ENCODE measurements around the gene CHEK2. TPM values are rescaled to one million over a fixed set of nuclear protein-coding genes. Genes with fewer than 3 reads are reported as not detected.
"Not testable (repeated sequence)": the region's sequence is repeated elsewhere in the genome, so short reads cannot be mapped to it uniquely, and the experiment has no call there.

The CHEK2 gene
- total RNA-seq, 1 donor from 2014 or later, result 7.3 TPM

DNA sequence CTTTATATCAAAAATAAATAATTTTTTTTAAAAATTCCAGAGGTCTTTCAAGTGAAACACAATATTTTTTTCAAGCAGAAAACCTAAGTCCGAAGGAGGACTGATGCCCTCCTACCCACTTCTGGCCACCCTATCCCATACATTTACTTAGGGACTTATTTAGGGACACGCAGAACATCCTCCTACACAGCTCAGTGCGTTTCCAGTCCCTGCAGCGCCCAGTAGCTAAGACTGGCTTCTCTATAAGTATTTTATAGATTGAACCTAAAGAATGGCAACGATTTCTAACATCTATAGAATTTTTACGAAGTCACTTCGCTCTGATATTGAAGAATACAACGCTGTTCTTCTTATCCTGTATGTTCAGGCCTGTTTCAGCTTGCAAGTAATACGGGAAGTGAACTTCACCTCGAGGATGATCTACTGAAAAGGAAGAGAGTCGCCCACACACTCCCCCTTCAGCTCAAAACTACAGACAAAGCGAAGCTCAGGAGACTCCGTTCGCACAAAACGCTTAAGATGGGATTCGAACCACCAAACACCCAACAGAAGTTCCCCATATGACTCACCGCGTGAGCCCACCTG lies 328 bp downstream of the CHEK2 start:
- DNase-seq (ENCODE audit: low spot score), result no peak

DNA sequence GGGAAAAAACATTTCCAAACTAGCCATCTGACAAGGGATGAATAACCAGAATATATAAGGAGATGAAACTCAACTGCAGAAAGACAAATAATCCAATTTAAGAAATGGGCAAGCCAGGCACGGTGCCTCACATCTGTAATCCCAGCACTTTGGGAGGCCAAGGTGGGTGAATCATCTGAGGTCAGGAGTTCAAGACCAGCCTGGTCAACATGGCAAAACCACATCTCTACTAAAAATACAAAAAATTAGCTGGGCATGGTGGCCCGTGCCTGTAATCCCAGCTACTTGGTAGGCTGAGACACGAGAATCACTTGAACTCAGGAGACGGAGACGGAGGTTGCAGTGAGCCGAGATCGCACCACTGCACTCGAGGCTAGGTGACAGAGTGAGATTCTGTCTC lies 2.7 kb downstream of the CHEK2 start:
- not testable (repeated sequence) for DNase-seq (ENCODE audit: low spot score)

DNA sequence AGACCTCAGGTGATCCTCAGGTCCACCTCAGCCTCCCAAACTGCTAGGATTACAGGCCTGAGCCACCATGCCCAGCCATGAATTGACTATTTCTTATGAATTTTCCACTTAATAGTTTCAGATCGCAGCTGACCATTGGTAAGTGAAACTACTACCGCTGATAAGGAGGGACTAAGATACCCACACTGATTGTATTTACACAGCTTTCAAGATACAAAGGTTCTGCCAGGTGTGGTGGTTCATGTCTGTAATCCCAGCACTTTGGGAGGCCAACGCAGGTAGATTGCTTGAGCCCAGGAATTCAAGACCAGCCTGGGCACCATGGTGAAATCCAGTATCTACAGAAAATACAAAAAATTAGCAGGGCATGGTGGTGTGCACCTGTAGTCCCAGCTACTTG lies 3.9 kb downstream of the CHEK2 start:
- DNase-seq (ENCODE audit: low spot score), result no peak

GRCh38 chr22:28736301-28737155 lies 5.1 kb downstream of the CHEK2 start:
- no peak for DNase-seq (ENCODE audit: low spot score)

DNA sequence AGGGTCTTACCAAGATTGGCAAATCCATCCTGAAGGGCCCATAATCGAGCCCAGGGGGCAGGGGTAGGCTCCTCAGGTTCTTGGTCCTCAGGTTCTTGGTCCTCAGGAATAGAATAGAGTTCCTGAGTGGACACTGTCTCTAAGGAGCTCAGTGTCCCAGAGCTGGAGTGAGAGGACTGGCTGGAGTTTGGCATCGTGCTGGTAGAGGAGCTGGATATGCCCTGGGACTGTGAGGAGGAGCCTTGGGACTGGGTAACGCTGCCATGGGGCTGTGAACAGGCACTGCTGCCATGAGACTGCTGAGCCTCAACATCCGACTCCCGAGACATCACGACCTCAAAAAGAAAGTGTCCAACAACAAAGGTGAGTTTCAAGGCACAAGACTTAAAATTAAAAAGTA lies 7.2 kb downstream of the CHEK2 start:
- no peak for DNase-seq (ENCODE audit: low spot score)

- DNase-seq (ENCODE audit: low spot score), result no peak
Measured at GRCh38 chr22:28730179-28730578, 11.4 kb downstream of the CHEK2 start.

GRCh38 chr22:28728621-28729313 lies 12.9 kb downstream of the CHEK2 start:
- no peak for DNase-seq (ENCODE audit: low spot score)

DNA sequence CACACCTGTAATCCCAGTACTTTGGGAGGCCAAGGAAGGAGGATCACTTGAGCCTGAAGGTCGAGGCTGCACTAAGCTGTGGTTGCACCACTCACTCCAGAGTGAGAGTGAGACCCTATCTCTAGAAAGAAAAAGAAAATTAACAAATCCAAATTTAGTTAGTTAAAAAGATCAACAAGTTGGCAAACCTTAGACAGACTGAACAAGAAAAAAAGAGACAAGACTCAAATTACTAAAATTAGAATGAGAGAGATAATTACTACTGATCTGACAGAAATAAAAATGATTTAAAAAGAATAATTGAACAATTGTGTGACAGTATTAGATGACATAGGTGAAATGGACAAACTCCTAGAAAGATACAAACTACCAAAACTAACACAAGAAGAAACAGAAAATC lies 13.6 kb downstream of the CHEK2 start:
- no peak for DNase-seq (ENCODE audit: low spot score)

DNA sequence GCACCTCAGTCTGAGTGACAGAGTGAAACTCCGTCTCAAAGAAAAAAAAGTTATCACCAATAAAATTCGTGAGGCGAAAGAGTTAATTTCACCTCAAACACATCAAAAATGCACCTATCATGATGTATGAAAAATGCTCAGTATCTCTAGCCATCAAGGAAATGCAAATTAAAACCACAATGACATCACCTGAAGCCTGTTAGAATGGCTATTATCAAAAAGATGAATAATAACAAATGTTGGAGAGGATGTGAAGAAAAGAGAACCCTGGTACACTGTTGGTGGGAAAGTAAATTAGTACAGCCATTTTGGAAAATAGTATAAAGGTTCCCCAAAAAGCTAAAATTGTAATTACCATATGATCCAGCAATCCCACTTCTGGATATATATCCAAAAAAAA lies 23.6 kb downstream of the CHEK2 start:
- DNase-seq (ENCODE audit: low spot score), result no peak

DNA sequence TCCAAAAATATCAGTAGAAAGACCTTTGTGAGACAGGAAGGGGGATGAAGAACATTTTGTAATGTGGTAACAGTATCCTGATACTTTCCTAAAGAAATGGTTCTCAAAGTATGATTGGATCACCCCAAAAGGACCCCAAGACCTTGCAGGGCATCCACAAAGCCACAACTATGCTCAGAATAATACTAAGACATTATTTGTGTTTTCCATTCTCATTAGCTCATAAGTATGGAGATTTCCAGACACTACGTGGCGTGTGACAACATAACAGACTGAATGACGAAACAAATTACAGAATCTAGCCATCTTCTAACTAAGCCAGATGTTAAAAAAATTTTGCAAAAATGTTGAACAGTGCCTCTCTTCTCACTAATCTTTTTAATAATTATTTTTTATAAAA lies 24.9 kb downstream of the CHEK2 start:
- DNase-seq (ENCODE audit: low spot score), result no peak

- no peak for DNase-seq (ENCODE audit: low spot score)
Measured at GRCh38 chr22:28715611-28716010, 26.0 kb downstream of the CHEK2 start.

DNA sequence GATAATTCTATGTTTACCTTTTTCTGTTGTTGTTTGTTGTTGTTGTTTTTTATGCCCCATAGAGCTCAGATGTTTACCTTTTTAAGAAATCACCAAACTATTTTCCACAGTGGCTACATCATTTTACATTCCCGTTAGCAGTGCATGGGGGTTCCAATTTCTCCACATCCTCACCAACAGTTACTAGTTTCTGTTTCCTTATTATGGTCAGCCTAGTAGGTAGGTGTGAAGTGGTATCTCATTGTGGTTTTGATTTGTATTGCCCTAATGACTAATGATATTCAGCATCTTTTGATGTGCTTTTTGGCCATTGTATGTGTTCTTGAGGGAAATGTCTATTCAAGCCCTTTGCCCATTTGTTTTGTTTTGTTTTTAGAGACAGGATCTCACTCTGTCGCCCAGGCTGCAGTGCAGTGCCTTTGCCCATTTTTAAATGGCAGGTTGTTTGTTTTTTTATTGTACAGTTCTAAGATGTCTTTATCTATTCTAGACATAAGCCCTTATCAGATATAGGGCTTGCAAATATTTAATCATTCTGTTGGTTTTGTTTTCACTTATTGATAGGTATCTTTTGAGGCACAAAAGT lies 27.5 kb downstream of the CHEK2 start:
- no peak for DNase-seq (ENCODE audit: low spot score)

- no peak for DNase-seq (ENCODE audit: low spot score)
Measured at GRCh38 chr22:28711820-28712777, 29.5 kb downstream of the CHEK2 start.

- no peak for DNase-seq (ENCODE audit: low spot score)
Measured at GRCh38 chr22:28711341-28711740, 30.3 kb downstream of the CHEK2 start.

DNA sequence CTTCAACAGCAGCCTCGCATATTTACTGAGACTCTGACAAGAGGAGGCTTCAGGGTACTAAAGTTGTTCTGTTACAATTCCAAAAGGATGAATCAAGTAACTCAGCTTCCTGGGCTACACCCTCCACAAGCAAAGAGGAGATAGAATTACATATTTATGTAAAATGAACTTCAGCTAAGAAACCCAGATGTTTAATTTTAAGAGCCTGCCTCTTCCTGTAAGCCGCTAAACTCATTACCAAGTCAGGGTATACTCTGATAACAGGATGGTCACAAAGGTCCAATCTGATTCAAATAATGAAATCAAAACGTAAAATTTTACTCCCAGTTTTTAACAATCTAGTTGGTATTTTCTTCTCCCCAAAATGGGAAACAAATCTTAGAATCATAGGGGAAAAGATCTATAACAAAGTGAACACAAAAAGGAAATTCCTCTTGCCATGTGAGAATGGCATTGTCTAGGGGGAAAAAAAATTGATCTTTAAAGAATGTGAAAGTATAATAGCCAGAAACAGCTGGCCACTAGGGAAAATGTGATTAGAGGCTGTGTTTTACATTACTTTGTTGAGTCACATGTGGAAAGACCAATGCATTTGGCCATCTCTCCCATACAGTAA lies 30.9 kb downstream of the CHEK2 start:
- DNase-seq (ENCODE audit: low spot score), result no peak

GRCh38 chr22:28710107-28710506 lies 31.5 kb downstream of the CHEK2 start:
- DNase-seq (ENCODE audit: low spot score), result no peak

GRCh38 chr22:28706845-28707244 lies 34.8 kb downstream of the CHEK2 start:
- DNase-seq (ENCODE audit: low spot score), result no peak

GRCh38 chr22:28703436-28703835 lies 38.2 kb downstream of the CHEK2 start:
- no peak for DNase-seq (ENCODE audit: low spot score)

DNA sequence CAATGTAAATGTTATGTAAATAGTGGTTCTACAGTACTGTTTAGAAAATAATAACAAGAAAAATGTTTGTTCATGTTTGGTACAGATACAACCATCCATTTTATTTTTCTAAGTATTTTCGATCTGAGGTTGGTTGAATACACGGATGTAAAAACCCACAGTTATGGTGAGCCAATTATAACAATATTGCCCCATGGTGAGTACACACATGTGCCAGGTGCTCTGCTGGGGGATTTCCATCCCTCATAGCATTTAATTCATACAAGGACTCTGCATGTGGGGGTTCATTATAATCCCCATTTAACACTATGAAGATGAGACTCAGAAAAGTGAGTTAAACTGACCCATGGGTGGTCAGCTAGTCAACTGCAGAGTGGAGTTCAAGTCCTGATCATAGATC lies 38.7 kb downstream of the CHEK2 start:
- DNase-seq (ENCODE audit: low spot score), result no peak

GRCh38 chr22:28693041-28693760 lies 48.4 kb downstream of the CHEK2 start:
- DNase-seq (ENCODE audit: low spot score), result not testable (repeated sequence)

Measured in mucosa of gallbladder (tissue), 1 donor.